HepG2 (cell line): ENCODE data around the gene CARHSP1. TPM values are rescaled to one million over a fixed set of nuclear protein-coding genes. Genes with fewer than 3 reads are reported as not detected.

Source experiments
- PHF21A ChIP-seq: sonication (generic); formaldehyde crosslinking; IDR thresholded peaks from 2 replicates; pipeline ENCODE4 v1.5.0; 2020; ENCODE audit warnings: mild to moderate bottlenecking, missing genetic modification reagents
- RAD21 ChIP-seq: fragments of 450-650 bp; formaldehyde crosslinking; IDR thresholded peaks from 2 replicates; pipeline ENCODE4 v1.5.0; 2020; ENCODE audit warnings: mild to moderate bottlenecking
- SALL2 ChIP-seq: sonication (generic); formaldehyde crosslinking; IDR thresholded peaks from 2 replicates; pipeline ENCODE4 v1.8.1; 2023; ENCODE audit warnings: mild to moderate bottlenecking, missing genetic modification reagents, inconsistent platforms
- TARDBP ChIP-seq: sonication (generic); formaldehyde crosslinking; IDR thresholded peaks from 2 replicates; pipeline ENCODE4 v1.8.0; 2022; ENCODE audit warnings: mild to moderate bottlenecking, missing genetic modification reagents
- ZKSCAN1 ChIP-seq: fragments of 150-350 bp; IDR thresholded peaks from 2 replicates; pipeline ENCODE4 v1.6.1; 2014; ENCODE audit warnings: low read length
- ZNF383 ChIP-seq: sonication (generic); formaldehyde crosslinking; IDR thresholded peaks from 2 replicates; pipeline ENCODE4 v1.4.0; 2020; ENCODE audit warnings: missing genetic modification reagents, mild to moderate bottlenecking, borderline replicate concordance
- ZNF407 ChIP-seq: sonication (generic); formaldehyde crosslinking; IDR thresholded peaks from one replicate; pipeline ENCODE4 v1.5.1; 2020; ENCODE audit warnings: mild to moderate bottlenecking, missing genetic modification reagents; ENCODE audit errors: not compliant biosample characterization
- ZNF512B ChIP-seq: sonication (generic); formaldehyde crosslinking; IDR thresholded peaks from 2 replicates; pipeline ENCODE4 v1.5.1; 2020; ENCODE audit warnings: missing genetic modification reagents, mild to moderate bottlenecking, borderline replicate concordance
- ZNF678 ChIP-seq: sonication (generic); formaldehyde crosslinking; IDR thresholded peaks from 2 replicates; pipeline ENCODE4 v1.4.0; 2020; ENCODE audit warnings: mild to moderate bottlenecking, missing genetic modification reagents
- ZNF710 ChIP-seq: sonication (generic); formaldehyde crosslinking; IDR thresholded peaks from 2 replicates; pipeline ENCODE4 v1.5.0; 2020; ENCODE audit warnings: mild to moderate bottlenecking, missing genetic modification reagents, borderline replicate concordance
- ZNF781 ChIP-seq: sonication (generic); formaldehyde crosslinking; IDR thresholded peaks from 2 replicates; pipeline ENCODE4 v1.5.1; 2020; ENCODE audit warnings: borderline replicate concordance, mild to moderate bottlenecking, missing genetic modification reagents; ENCODE audit errors: not compliant biosample characterization
- ZSCAN12 ChIP-seq: sonication (generic); formaldehyde crosslinking; IDR thresholded peaks from 2 replicates; pipeline ENCODE4 v1.9.0; 2021; ENCODE audit warnings: mild to moderate bottlenecking, missing genetic modification reagents
- polyA plus RNA-seq, 8 experiments: library from polyadenylated mRNA; depleted of rRNA in 3 of 8; stranded (reverse) in 7 of 8; unstranded in 1 of 8; fragments of >200 nt; fragmentation: Illumina TruSeq in 4 of 8; extraction: Trizol in 4 of 8; gene quantifications; 2 replicates each; pipeline versions ENCODE4 v1.2.1 to v1.2.3, GENCODE V29; 2011 to 2016; ENCODE audit warnings: low read depth in 4 of 8, missing spikeins in 1 of 8, mixed read lengths in 1 of 8; ENCODE audit not compliant: insufficient read depth in 1 of 8
- total RNA-seq, 5 experiments: library from RNA; depleted of rRNA; stranded (reverse); fragments of >200 nt; fragmentation: Illumina TruSeq; extraction: Trizol; gene quantifications; 2 replicates each; pipeline ENCODE4 v1.2.3, GENCODE V29; 2016; ENCODE audit warnings: low read depth in 1 of 5
- TF ChIP-seq, protein P1 (sequence below): sonication (generic); formaldehyde crosslinking; IDR thresholded peaks from 2 replicates; pipeline ENCODE4 v1.5.1; 2020; ENCODE audit warnings: mild to moderate bottlenecking, missing genetic modification reagents, borderline replicate concordance

The CARHSP1 gene
- total and polyA plus RNA-seq, 2 of the 13 experiments (the other 11 are each of a cell fraction or from before 2014, with no cell fraction given), result 173 to 345 TPM

- TF ChIP-seq, protein P1, sequence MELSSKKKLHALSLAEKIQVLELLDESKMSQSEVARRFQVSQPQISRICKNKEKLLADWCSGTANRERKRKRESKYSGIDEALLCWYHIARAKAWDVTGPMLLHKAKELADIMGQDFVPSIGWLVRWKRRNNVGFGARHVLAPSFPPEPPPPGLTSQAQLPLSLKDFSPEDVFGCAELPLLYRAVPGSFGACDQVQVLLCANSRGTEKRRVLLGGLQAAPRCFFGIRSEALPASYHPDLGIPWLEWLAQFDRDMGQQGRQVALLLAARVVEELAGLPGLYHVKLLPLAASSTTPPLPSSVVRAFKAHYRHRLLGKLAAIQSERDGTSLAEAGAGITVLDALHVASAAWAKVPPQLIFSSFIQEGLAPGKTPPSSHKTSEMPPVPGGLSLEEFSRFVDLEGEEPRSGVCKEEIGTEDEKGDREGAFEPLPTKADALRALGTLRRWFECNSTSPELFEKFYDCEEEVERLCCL, result 0 out of 2 replicates have a peak, but pooled peaks have one; percentile 40
- TF ChIP-seq ZNF710 (CRISPR knock-in tag) (no peak), ZNF781 (CRISPR knock-in tag) (peak; percentile 39), RAD21 (CRISPR knock-in tag) (0 out of 2 replicates have a peak, but pooled peaks have one; percentile 16), TARDBP (CRISPR knock-in tag) (0 out of 2 replicates have a peak, but pooled peaks have one; percentile 66), PHF21A (peak; percentile 60), ZNF407 (peak; percentile 28), SALL2 (CRISPR knock-in tag) (0 out of 2 replicates have a peak, but pooled peaks have one; percentile 53), ZNF383 (CRISPR knock-in tag) (no peak), ZNF512B (CRISPR knock-in tag) (0 out of 2 replicates have a peak, but pooled peaks have one; percentile 34), ZKSCAN1 (no peak), ZSCAN12 (CRISPR knock-in tag) (0 out of 2 replicates have a peak, but pooled peaks have one; percentile 43), ZNF678 (CRISPR knock-in tag) (peak; percentile 11; the same call in 1 of the 2 replicates)
These were observed 13.6 kb downstream of the CARHSP1 start (continued) for GRCh38 chr16:8855051-8855786.
